Measurements from ENCODE around the gene FAHD2A.
"Not testable (repeated sequence)": the region's sequence is repeated elsewhere in the genome, so short reads cannot be mapped to it uniquely, and the experiment has no call there.

FAHD2A gene

DNA sequence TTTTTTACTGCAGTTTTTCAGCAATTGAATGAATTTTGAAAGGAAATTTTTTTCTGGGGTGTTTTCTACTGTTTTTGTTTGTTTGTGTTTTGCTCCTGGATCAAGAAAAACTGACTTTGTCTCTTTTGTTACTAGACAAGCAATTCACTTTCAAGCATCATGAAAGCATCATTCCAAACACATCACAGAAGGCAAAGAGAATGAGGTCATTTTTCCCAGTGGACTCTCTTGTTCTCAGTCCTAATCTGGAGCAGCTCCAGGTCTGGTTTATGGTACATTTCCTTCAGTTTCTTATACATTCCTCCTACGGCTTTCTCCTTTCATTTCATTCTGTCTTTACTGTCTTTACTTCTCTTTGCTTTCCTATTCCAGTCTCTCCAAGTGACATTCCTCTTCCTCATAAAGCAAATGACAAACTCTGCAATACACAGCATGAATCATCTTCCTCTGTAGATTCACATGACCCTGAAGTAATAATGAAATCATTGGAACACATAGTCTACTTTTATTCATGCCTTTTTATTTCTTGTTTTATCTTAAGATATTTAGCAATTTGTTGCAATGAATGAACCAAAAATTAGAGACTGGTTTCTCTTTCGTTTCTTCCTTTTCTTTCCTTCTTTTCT lies 40.1 kb downstream of the FAHD2A start:
- not testable (repeated sequence) for DNase-seq

- not testable (repeated sequence) for DNase-seq
These were observed 42.8 kb downstream of the FAHD2A start for GRCh38 chr2:95445317-95445716.

- not testable (repeated sequence) for DNase-seq
These were observed 60.8 kb downstream of the FAHD2A start for GRCh38 chr2:95463292-95463691.
